Naive thymus-derived CD4-positive, alpha-beta T cell (primary cell): ENCODE results near the gene RNASEH2C. TPM values are rescaled to one million over a fixed set of nuclear protein-coding genes. Genes with fewer than 3 reads are reported as not detected.
"Not testable (repeated sequence)": the region's sequence is repeated elsewhere in the genome, so short reads cannot be mapped to it uniquely, and the experiment has no call there.

ENCODE experiments used
- ATAC-seq: fragments of 150-1000 bp; cut with Tn5 transposase; 2 replicates; pipeline ENCODE4 v1.10.0; 2021; ENCODE audit warnings: mild to moderate bottlenecking, moderate library complexity
- CTCF ChIA-PET: fragments of 350-600 bp; sonication (Branson Sonifier 250); formaldehyde crosslinking; loops from one replicate; lab custom pipeline; 2021; ENCODE audit warnings: antibody characterized with exemption; lab: Charles Lee
- POLR2A ChIA-PET: fragments of 350-600 bp; sonication (Branson Sonifier 250); formaldehyde crosslinking; loops from one replicate; lab custom pipeline; 2021; ENCODE audit warnings: antibody characterized with exemption, inconsistent platforms; lab: Charles Lee
- DNase-seq, 9 donors: peaks; one replicate each; pipeline versions ENCODE4 v3.0.0 to v3.0.0-alpha.2; 2020 to 2022; ENCODE audit warnings: mixed read lengths in 1 of 9
- H3K27ac ChIP-seq: one replicate; pipeline ENCODE4 v1.7.0; 2013; ENCODE audit warnings: mild to moderate bottlenecking, low read depth, low read length, moderate library complexity
- H3K27me3 ChIP-seq, 2 donors: one replicate each; pipeline ENCODE4 v1.7.0; 2013; ENCODE audit warnings: low read length in 2 of 2, mild to moderate bottlenecking in 2 of 2, moderate library complexity in 2 of 2; ENCODE audit not compliant: control insufficient read depth in 2 of 2, insufficient read depth in 2 of 2
- H3K36me3 ChIP-seq, 3 experiments: 1 replicate in 2 of 3; 2 replicates in 1 of 3; pipeline ENCODE4 v1.7.0; 2013; ENCODE audit warnings: low read length in 3 of 3, mild to moderate bottlenecking in 3 of 3, moderate library complexity in 1 of 3; ENCODE audit not compliant: insufficient read depth in 3 of 3, control insufficient read depth in 2 of 3
- H3K4me1 ChIP-seq, 2 donors: one replicate each; pipeline ENCODE4 v1.7.0; 2013; ENCODE audit warnings: low read length in 2 of 2, mild to moderate bottlenecking in 2 of 2, moderate library complexity in 1 of 2; ENCODE audit not compliant: control insufficient read depth in 2 of 2, insufficient read depth in 2 of 2
- H3K4me3 ChIP-seq: 2 replicates; pipeline ENCODE4 v1.7.0; 2013; ENCODE audit warnings: mild to moderate bottlenecking, low read length
- H3K9me3 ChIP-seq, 3 experiments: 1 replicate in 2 of 3; 2 replicates in 1 of 3; pipeline ENCODE4 v1.7.0; 2013; ENCODE audit warnings: low read length in 3 of 3; ENCODE audit not compliant: control insufficient read depth in 2 of 3
- H3K27ac Mint-ChIP-seq, 9 donors: one replicate each; pipeline ENCODE4 v1.8.0; 2020 to 2022; ENCODE audit warnings: mixed read lengths in 9 of 9, mild to moderate bottlenecking in 8 of 9, moderate library complexity in 5 of 9, inconsistent platforms in 2 of 9
- H3K27me3 Mint-ChIP-seq, 5 donors: one replicate each; pipeline ENCODE4 v1.8.0; 2021 to 2022; ENCODE audit warnings: mixed read lengths in 5 of 5, mild to moderate bottlenecking in 1 of 5
- H3K36me3 Mint-ChIP-seq, 5 donors: one replicate each; pipeline ENCODE4 v1.8.0; 2020 to 2022; ENCODE audit warnings: mixed read lengths in 5 of 5, mild to moderate bottlenecking in 3 of 5, inconsistent platforms in 1 of 5
- H3K4me1 Mint-ChIP-seq, 7 donors: one replicate each; pipeline ENCODE4 v1.8.0; 2020 to 2022; ENCODE audit warnings: mixed read lengths in 7 of 7, mild to moderate bottlenecking in 3 of 7, inconsistent platforms in 1 of 7
- H3K4me3 Mint-ChIP-seq, 10 donors: one replicate each; pipeline ENCODE4 v1.8.0; 2020 to 2022; ENCODE audit warnings: mild to moderate bottlenecking in 10 of 10, mixed read lengths in 10 of 10, moderate library complexity in 6 of 10, inconsistent platforms in 2 of 10
- H3K9me3 Mint-ChIP-seq, 11 donors: one replicate each; pipeline ENCODE4 v1.8.0; 2020 to 2022; ENCODE audit warnings: mixed read lengths in 11 of 11, mild to moderate bottlenecking in 4 of 11, inconsistent platforms in 1 of 11, moderate library complexity in 1 of 11
- intact Hi-C, 2 donors: fragments of 100-400 bp; cut with micrococcal nuclease; formaldehyde crosslinking; loops; one replicate each; pipeline ENCODE4 v1.15.1; 2023
- polyA plus RNA-seq, 2 donors: library from polyadenylated mRNA; unstranded; fragments of 300-500 nt; fragmentation: Illumina TruSeq; gene quantifications; one replicate each; pipeline ENCODE4 v1.2.3, GENCODE V29; 2021
- total RNA-seq, 6 experiments: library from RNA in 5 of 6; stranded (reverse) in 5 of 6; gene quantifications; 1 replicate in 5 of 6; 2 replicates in 1 of 6; pipeline ENCODE4 v1.2.3 and lab custom pipeline; 2021 to 2026

Gene RNASEH2C
- total and polyA plus RNA-seq, 7 experiments from 2014 or later, result 40.2 to 94.0 (median 80.3) TPM

- Histone ChIP-seq H3K27me3 (no peaks in the 10 kb centered on the region), H3K9me3 (no peaks in the 10 kb centered on the region), H3K4me3 (no peak overlapping the region), H3K27ac (no peak overlapping the region), H3K36me3 (no peaks in the 10 kb centered on the region), H3K4me1 (no peaks in the 10 kb centered on the region)
- Mint-ChIP-seq H3K27ac (no peak overlapping the region), H3K4me3 (no peak overlapping the region), H3K4me1 (peaks cover 0 to 4% (median 0%) of the 10 kb centered on the region in 7 donors), H3K36me3 (no peaks in the 10 kb centered on the region), H3K9me3 (no peaks in the 10 kb centered on the region), H3K27me3 (peaks cover 0 to 3% (median 0%) of the 10 kb centered on the region in 5 donors)
- no peak for DNase-seq
- ChIA-PET POLR2A (interaction anchor here (0.6 kb wide), 1 partner anchor 123 kb away, joined by 3 read pairs; no protein-coding TSS in a partner anchor), CTCF (interaction anchor here (0.6 to 1.0 kb wide), 2 partner anchors 14 to 32 kb away, joined by 4 to 5 read pairs; no protein-coding TSS in a partner anchor)
- intact Hi-C loops, result no loop called here
- no peak for ATAC-seq
Measured at GRCh38 chr11:65692367-65692766, 28.2 kb downstream of the RNASEH2C start.

- ATAC-seq, H3K9me3 ChIP-seq, intact Hi-C loops, H3K36me3 ChIP-seq, H3K27ac Mint-ChIP-seq, H3K4me1 ChIP-seq, H3K27me3 ChIP-seq, H3K27ac ChIP-seq, H3K4me3 Mint-ChIP-seq, H3K4me1 Mint-ChIP-seq, DNase-seq, H3K9me3 Mint-ChIP-seq, H3K27me3 Mint-ChIP-seq, H3K36me3 Mint-ChIP-seq, H3K4me3 ChIP-seq: not testable (repeated sequence)
- POLR2A ChIA-PET, result interaction anchor here (0.6 kb wide), 1 partner anchor 124 kb away, joined by 3 read pairs; no protein-coding TSS in a partner anchor
- CTCF ChIA-PET, result interaction anchor here (0.6 to 1.0 kb wide), 2 partner anchors 14 to 33 kb away, joined by 4 to 5 read pairs; no protein-coding TSS in a partner anchor
Measured at GRCh38 chr11:65691847-65692246, 28.8 kb downstream of the RNASEH2C start.

- no peaks in the 10 kb centered on the region for H3K9me3 ChIP-seq
- no peaks in the 10 kb centered on the region for H3K36me3 ChIP-seq
- intact Hi-C loops, result no loop called here
- no peaks in the 10 kb centered on the region for H3K4me1 ChIP-seq
- no peak for DNase-seq
- no peak overlapping the region for H3K4me3 Mint-ChIP-seq
- H3K27me3 ChIP-seq, result no peaks in the 10 kb centered on the region
- no peak for ATAC-seq
- H3K4me1 Mint-ChIP-seq, result no peaks in the 10 kb centered on the region
- no peak overlapping the region for H3K27ac Mint-ChIP-seq
- H3K27me3 Mint-ChIP-seq, result peaks cover 0 to 27% (median 0%) of the 10 kb centered on the region in 5 donors
- no peak overlapping the region for H3K4me3 ChIP-seq
- POLR2A ChIA-PET, result no interaction called here
- H3K9me3 Mint-ChIP-seq, result peaks cover 0 to 2% (median 0%) of the 10 kb centered on the region in 11 donors
- CTCF ChIA-PET, result interaction anchor here (1.8 kb wide), 1 partner anchor 25 kb away, joined by 7 read pairs; no protein-coding TSS in a partner anchor
- no peaks in the 10 kb centered on the region for H3K36me3 Mint-ChIP-seq
- H3K27ac ChIP-seq, result no peak overlapping the region
Measured at GRCh38 chr11:65685981-65686380, 34.6 kb downstream of the RNASEH2C start.

- intact Hi-C loops, H3K4me1 Mint-ChIP-seq, H3K36me3 ChIP-seq, H3K27ac ChIP-seq, H3K9me3 ChIP-seq, H3K27ac Mint-ChIP-seq, H3K4me3 Mint-ChIP-seq, H3K4me1 ChIP-seq, H3K9me3 Mint-ChIP-seq, H3K36me3 Mint-ChIP-seq, POLR2A ChIA-PET, H3K4me3 ChIP-seq, DNase-seq, ATAC-seq, H3K27me3 ChIP-seq: not testable (repeated sequence)
- CTCF ChIA-PET, result interaction anchor here (0.6 kb wide), 1 partner anchor 97 kb away, joined by 3 read pairs; no protein-coding TSS in a partner anchor
- H3K27me3 Mint-ChIP-seq, result peaks cover 0 to 24% (median 0%) of the 10 kb centered on the region in 5 donors
Measured at GRCh38 chr11:65683480-65683879, 37.1 kb downstream of the RNASEH2C start.

- CTCF ChIA-PET, result interaction anchor here (0.6 kb wide), 1 partner anchor 204 kb away, joined by 3 read pairs; no protein-coding TSS in a partner anchor
Measured at GRCh38 chr11:65680192-65680743, 40.3 kb downstream of the RNASEH2C start.

GRCh38 chr11:65672982-65673381 is 47.6 kb downstream of the RNASEH2C start:
- Histone ChIP-seq H3K27me3 (no peaks in the 10 kb centered on the region), H3K9me3 (no peaks in the 10 kb centered on the region), H3K27ac (no peak overlapping the region), H3K4me3 (no peak overlapping the region), H3K36me3 (no peaks in the 10 kb centered on the region), H3K4me1 (no peaks in the 10 kb centered on the region)
- peaks cover 0 to 3% (median 0%) of the 10 kb centered on the region in 7 donors for H3K4me1 Mint-ChIP-seq
- ATAC-seq (no peak), DNase-seq (no peak)
- no peak overlapping the region for H3K27ac Mint-ChIP-seq
- no peaks in the 10 kb centered on the region for H3K36me3 Mint-ChIP-seq
- POLR2A ChIA-PET, result no interaction called here
- H3K27me3 Mint-ChIP-seq, result no peaks in the 10 kb centered on the region
- H3K9me3 Mint-ChIP-seq, result no peaks in the 10 kb centered on the region
- H3K4me3 Mint-ChIP-seq, result no peak overlapping the region
- intact Hi-C loops, result no loop called here
- CTCF ChIA-PET, result no interaction called here

More at GRCh38 chr11:65680192-65680743, 40.3 kb downstream of the RNASEH2C start:
- DNase-seq (no peak), ATAC-seq (no peak)
- H3K27ac ChIP-seq, result no peak overlapping the region
- Mint-ChIP-seq H3K9me3 (peaks cover 0 to 2% (median 0%) of the 10 kb centered on the region in 11 donors), H3K27me3 (peaks cover 0 to 18% (median 0%) of the 10 kb centered on the region in 5 donors), H3K27ac (no peak overlapping the region), H3K4me3 (no peak overlapping the region), H3K4me1 (no peaks in the 10 kb centered on the region), H3K36me3 (no peaks in the 10 kb centered on the region)
- H3K4me3 ChIP-seq, result no peak overlapping the region
- H3K4me1 ChIP-seq, result no peaks in the 10 kb centered on the region
- intact Hi-C loops, result no loop called here
- no peaks in the 10 kb centered on the region for H3K9me3 ChIP-seq
- H3K36me3 ChIP-seq, result no peaks in the 10 kb centered on the region
- POLR2A ChIA-PET, result no interaction called here
- H3K27me3 ChIP-seq, result no peaks in the 10 kb centered on the region
